H1 (cell line): Measurements from ENCODE around the gene NDUFS8. TPM values are rescaled to one million over a fixed set of nuclear protein-coding genes. Genes with fewer than 3 reads are reported as not detected.

ENCODE experiments used
- CTCF ChIA-PET: fragments of 300-600 bp; sonication (Branson Sonifier 250); formaldehyde crosslinking; loops from one replicate; lab custom pipeline; 2021; ENCODE audit not compliant: partially characterized antibody; lab: Charles Lee
- POLR2A ChIA-PET: fragments of 300-600 bp; sonication (Branson Sonifier 250); formaldehyde crosslinking; loops from one replicate; lab custom pipeline; 2021; ENCODE audit warnings: inconsistent platforms; ENCODE audit not compliant: partially characterized antibody; lab: Charles Lee
- DNase-seq, 2 experiments: peaks; one replicate each; pipeline versions ENCODE4 v3.0.0 to v3.0.0-alpha.2; 2010 to 2022; ENCODE audit warnings: low spot score in 2 of 2, low read depth in 1 of 2, mixed read lengths in 1 of 2
- FAIRE-seq: peaks from 2 replicates; lab custom pipeline; 2011; peaks lifted over from hg19 to GRCh38; lab: Jason Lieb, UNC
- H2AFZ ChIP-seq: 2 replicates; pipeline ENCODE4 v1.8.1; 2012; ENCODE audit warnings: low read length, inconsistent platforms
- H2AK5ac ChIP-seq: 2 replicates; pipeline ENCODE4 v1.6.1; 2013; ENCODE audit warnings: low read depth, low read length
- H2BK120ac ChIP-seq: replicated peaks from 2 replicates; pipeline ENCODE3; 2013; ENCODE audit warnings: low read depth, low read length, inconsistent platforms
- H2BK12ac ChIP-seq: 2 replicates; pipeline ENCODE4 v1.6.1; 2013; ENCODE audit warnings: low read depth, low read length
- H2BK15ac ChIP-seq: 2 replicates; pipeline ENCODE4 v1.6.1; 2013; ENCODE audit warnings: low read length
- H2BK20ac ChIP-seq: 2 replicates; pipeline ENCODE4 v1.6.1; 2013; ENCODE audit warnings: low read length
- H2BK5ac ChIP-seq: 2 replicates; pipeline ENCODE4 v1.6.1; 2013; ENCODE audit warnings: low read depth, low read length
- H3K14ac ChIP-seq: 2 replicates; pipeline ENCODE4 v1.6.1; 2013; ENCODE audit warnings: inconsistent platforms; ENCODE audit not compliant: insufficient read length
- H3K18ac ChIP-seq: 2 replicates; pipeline ENCODE4 v1.6.1; 2013; ENCODE audit warnings: low read length; ENCODE audit errors: extremely low read depth
- H3K23ac ChIP-seq: 2 replicates; pipeline ENCODE4 v1.6.1; 2013; ENCODE audit warnings: inconsistent platforms; ENCODE audit not compliant: insufficient read length
- H3K23me2 ChIP-seq: 2 replicates; pipeline ENCODE4 v1.6.1; 2013; ENCODE audit warnings: low read depth, low read length
- H3K27ac ChIP-seq: 2 replicates; pipeline ENCODE4 v1.6.1; 2011; ENCODE audit warnings: low read depth, low read length, inconsistent platforms
- H3K27me3 ChIP-seq, 4 experiments: replicated peaks in 1 of 4; 1 replicate in 1 of 4; 2 replicates in 3 of 4; pipeline versions ENCODE4 v1.6.1 to v1.8.1; 2011 to 2013; ENCODE audit warnings: low read length in 3 of 4, mild to moderate bottlenecking in 3 of 4, inconsistent platforms in 2 of 4, mixed read lengths in 2 of 4, moderate library complexity in 1 of 4; ENCODE audit not compliant: control insufficient read depth in 3 of 4, insufficient read depth in 3 of 4; ENCODE audit errors: extremely low read depth in 1 of 4
- H3K36me3 ChIP-seq, 4 experiments: 2 replicates each; pipeline versions ENCODE4 v1.6.1 to v1.8.1; 2011 to 2013; ENCODE audit warnings: mild to moderate bottlenecking in 4 of 4, low read length in 3 of 4, moderate library complexity in 2 of 4, control low read depth in 1 of 4, inconsistent platforms in 1 of 4; ENCODE audit not compliant: insufficient read depth in 4 of 4, control insufficient read depth in 2 of 4
- H3K4ac ChIP-seq: replicated peaks from 2 replicates; pipeline ENCODE3; 2013; ENCODE audit warnings: low read length, low read depth, mixed read lengths, inconsistent platforms; ENCODE audit not compliant: insufficient read length
- H3K4me1 ChIP-seq, 4 experiments: replicated peaks in 1 of 4; 1 replicate in 1 of 4; 2 replicates in 3 of 4; pipeline versions ENCODE4 v1.6.1 to v1.8.1; 2011 to 2013; ENCODE audit warnings: low read length in 3 of 4, inconsistent platforms in 2 of 4, mixed read lengths in 1 of 4; ENCODE audit not compliant: insufficient read depth in 4 of 4, control insufficient read depth in 3 of 4
- H3K4me2 ChIP-seq, 2 experiments: 2 replicates each; pipeline versions ENCODE4 v1.6.1 to v1.8.1; 2011 to 2013; ENCODE audit warnings: low read depth in 2 of 2, low read length in 2 of 2, control low read depth in 1 of 2, inconsistent platforms in 1 of 2, mild to moderate bottlenecking in 1 of 2; ENCODE audit not compliant: insufficient read depth in 1 of 2
- H3K4me3 ChIP-seq, 4 experiments: fragments of 200-600, 300-600 bp in 1 of 4; sonication (generic), shearing (Covaris generic), sonication (Bioruptor Twin) in 1 of 4; 2 replicates each; pipeline versions ENCODE4 v1.5.1 to v1.8.1; 2011 to 2016; ENCODE audit warnings: low read length in 4 of 4, low read depth in 3 of 4, control low read depth in 2 of 4, inconsistent platforms in 2 of 4, mild to moderate bottlenecking in 2 of 4, mixed read lengths in 1 of 4, moderate library complexity in 1 of 4; ENCODE audit not compliant: insufficient read depth in 2 of 4; ENCODE audit errors: extremely low read depth in 1 of 4
- H3K56ac ChIP-seq: replicated peaks from 2 replicates; pipeline ENCODE3; 2013; ENCODE audit warnings: low read depth, mild to moderate bottlenecking, mixed read lengths, low read length, inconsistent platforms; ENCODE audit not compliant: insufficient read length
- H3K79me1 ChIP-seq: 2 replicates; pipeline ENCODE4 v1.6.1; 2013; ENCODE audit warnings: low read depth, low read length, control low read depth
- H3K79me2 ChIP-seq, 2 experiments: 2 replicates each; pipeline versions ENCODE4 v1.6.1 to v1.8.1; 2012 to 2013; ENCODE audit warnings: low read length in 2 of 2, mild to moderate bottlenecking in 2 of 2, inconsistent platforms in 1 of 2; ENCODE audit not compliant: insufficient read depth in 2 of 2, control insufficient read depth in 1 of 2
- H3K9ac ChIP-seq, 4 experiments: replicated peaks in 1 of 4; 1 replicate in 1 of 4; 2 replicates in 3 of 4; pipeline versions ENCODE4 v1.6.1 to v1.8.1; 2011 to 2013; ENCODE audit warnings: low read depth in 3 of 4, low read length in 3 of 4, control low read depth in 2 of 4, mild to moderate bottlenecking in 2 of 4, moderate library complexity in 2 of 4, inconsistent platforms in 1 of 4; ENCODE audit errors: extremely low read depth in 1 of 4
- H3K9me3 ChIP-seq, 2 experiments: 2 replicates each; pipeline versions ENCODE4 v1.6.1 to v1.8.1; 2012 to 2013; ENCODE audit warnings: mild to moderate bottlenecking in 2 of 2, moderate library complexity in 2 of 2, control low read depth in 1 of 2, inconsistent platforms in 1 of 2, low read depth in 1 of 2, low read length in 1 of 2, mixed read lengths in 1 of 2; ENCODE audit not compliant: insufficient read depth in 2 of 2
- H4K20me1 ChIP-seq, 2 experiments: replicated peaks in 1 of 2; 2 replicates each; pipeline versions ENCODE3 to v1.8.1; 2011 to 2013; ENCODE audit warnings: inconsistent platforms in 2 of 2, low read length in 2 of 2, mild to moderate bottlenecking in 1 of 2; ENCODE audit not compliant: insufficient read depth in 2 of 2, control insufficient read depth in 1 of 2
- H4K5ac ChIP-seq: 2 replicates; pipeline ENCODE4 v1.6.1; 2013; ENCODE audit warnings: low read length, low read depth, mixed read lengths, inconsistent platforms; ENCODE audit not compliant: insufficient read length
- H4K8ac ChIP-seq: 2 replicates; pipeline ENCODE4 v1.8.0; 2013; ENCODE audit warnings: mild to moderate bottlenecking, moderate library complexity, low read length, inconsistent platforms; ENCODE audit not compliant: insufficient read depth; ENCODE audit errors: extremely low read depth
- H4K91ac ChIP-seq: replicated peaks from 2 replicates; pipeline ENCODE3; 2013; ENCODE audit warnings: low read length, mixed read lengths, inconsistent platforms; ENCODE audit not compliant: insufficient read length
- GABPA ChIP-seq: IDR thresholded peaks from 2 replicates; pipeline ENCODE4 v1.6.1; 2011; ENCODE audit warnings: mild to moderate bottlenecking, low read length, moderate library complexity, borderline replicate concordance; ENCODE audit not compliant: insufficient read depth
- POU5F1 ChIP-seq: IDR thresholded peaks from 2 replicates; pipeline ENCODE4 v1.6.1; 2011; ENCODE audit warnings: low read depth, mild to moderate bottlenecking, low read length, moderate library complexity
- WGBS, 2 experiments: shearing (Covaris generic) in 1 of 2; methylation state at CpG; one replicate each; pipeline versions ENCODE4 v1.1.6 to v1.1.7; 2013 to 2015; ENCODE audit warnings: low lambda C conversion rate in 2 of 2, mixed read lengths in 2 of 2, inconsistent platforms in 1 of 2, low coverage in 1 of 2, missing lambda C conversion rate in 1 of 2; ENCODE audit not compliant: insufficient replicate concordance in 2 of 2, insufficient coverage in 1 of 2, insufficient read length in 1 of 2; ENCODE audit errors: extremely low coverage in 1 of 2, missing lambda C conversion rate in 1 of 2; 5-methylcytosine and 5-hydroxymethylcytosine counted together
- polyA plus RNA-seq, 7 experiments: library from polyadenylated mRNA; depleted of rRNA in 3 of 7; stranded (reverse) in 5 of 7; unstranded in 2 of 7; fragments of >200 nt in 5 of 7; fragments of 200-250 nt in 2 of 7; gene quantifications; 1 replicate in 5 of 7; 2 replicates in 1 of 7; 4 replicates in 1 of 7; pipeline versions ENCODE4 v1.2.1 to v1.2.3, GENCODE V29; 2011 to 2013; ENCODE audit warnings: missing spikeins in 2 of 7, mixed read lengths in 2 of 7
- total RNA-seq: library from RNA; stranded (reverse); fragmentation: NEBNext Ultra II Directional; extraction: Animal tissue kit (Norgen Biotek cat#: 25700); gene quantifications from 2 replicates; pipeline ENCODE4 v1.2.1, GENCODE V29; 2021
- TF ChIP-seq, protein P1 (sequence below): IDR thresholded peaks from 2 replicates; pipeline ENCODE4 v1.6.1; 2012; ENCODE audit warnings: low read length, inconsistent platforms

NDUFS8 gene
- total and polyA plus RNA-seq, 2 of the 8 experiments (the other 6 are each of a cell fraction or from before 2014, with no cell fraction given): 182 to 291 TPM

DNA sequence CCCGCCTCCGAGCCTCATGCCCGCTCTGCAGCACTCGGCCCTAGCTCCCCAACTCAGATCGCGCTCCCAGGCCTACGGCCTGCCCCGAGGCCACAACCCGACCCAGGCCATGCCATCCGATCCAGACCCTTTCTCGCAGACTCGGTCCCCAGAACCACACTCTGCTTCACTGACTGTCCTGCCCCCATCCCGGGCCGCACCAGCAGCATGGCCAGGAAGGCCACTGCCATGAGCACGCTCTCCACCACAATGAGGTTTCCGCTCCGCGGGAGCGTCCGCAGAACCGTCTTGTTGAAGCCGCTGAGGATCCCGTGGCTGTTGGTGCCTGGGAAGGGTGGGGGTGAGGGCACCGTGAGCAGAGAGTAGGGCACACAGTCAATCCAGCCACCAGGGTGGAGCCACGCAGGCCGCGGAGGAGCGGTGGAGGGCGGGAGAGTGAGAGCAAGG is 33.0 kb upstream of the NDUFS8 start:
- no peaks in the 10 kb centered on the region for H3K9me3 ChIP-seq
- no peak overlapping the region for H2BK120ac ChIP-seq
- peaks cover 2% of the 10 kb centered on the region; the same call in 1 of the 2 replicates for H3K23me2 ChIP-seq
- H4K20me1 ChIP-seq: no peaks in the 10 kb centered on the region
- WGBS, 2 experiments: 89% methylated on average over 28 of the region's 29 CpGs; no CpG with 5 or more reads in 1 of the 2 experiments
- H4K8ac ChIP-seq: peak overlapping the region; percentile 7; the same call in 1 of the 2 replicates
- peak overlapping the region; percentile 61; the same call in 1 of the 2 replicates for H2AFZ ChIP-seq
- H4K5ac ChIP-seq: no peak overlapping the region
- no peaks in the 10 kb centered on the region for H3K36me3 ChIP-seq
- peak overlapping the region; percentile 60; the same call in 1 of the 2 replicates for H2BK12ac ChIP-seq
- H4K91ac ChIP-seq: peak overlapping the region; percentile 15
- no peaks in the 10 kb centered on the region for H3K79me2 ChIP-seq
- CTCF ChIA-PET: interaction anchor here (1.0 to 3.9 kb wide), 4 partner anchors 12 to 29 kb away, joined by 3 to 20 read pairs (median 4); partner anchors contain the start of gene ALDH3B1
- H3K56ac ChIP-seq: no peak overlapping the region
- H3K14ac ChIP-seq: no peak overlapping the region
- peak overlapping the region; percentile 60; the same call in 1 of the 2 replicates for H3K18ac ChIP-seq
- H3K79me1 ChIP-seq: no peaks in the 10 kb centered on the region
- H2AK5ac ChIP-seq: no peak overlapping the region
- TF ChIP-seq, protein P1, sequence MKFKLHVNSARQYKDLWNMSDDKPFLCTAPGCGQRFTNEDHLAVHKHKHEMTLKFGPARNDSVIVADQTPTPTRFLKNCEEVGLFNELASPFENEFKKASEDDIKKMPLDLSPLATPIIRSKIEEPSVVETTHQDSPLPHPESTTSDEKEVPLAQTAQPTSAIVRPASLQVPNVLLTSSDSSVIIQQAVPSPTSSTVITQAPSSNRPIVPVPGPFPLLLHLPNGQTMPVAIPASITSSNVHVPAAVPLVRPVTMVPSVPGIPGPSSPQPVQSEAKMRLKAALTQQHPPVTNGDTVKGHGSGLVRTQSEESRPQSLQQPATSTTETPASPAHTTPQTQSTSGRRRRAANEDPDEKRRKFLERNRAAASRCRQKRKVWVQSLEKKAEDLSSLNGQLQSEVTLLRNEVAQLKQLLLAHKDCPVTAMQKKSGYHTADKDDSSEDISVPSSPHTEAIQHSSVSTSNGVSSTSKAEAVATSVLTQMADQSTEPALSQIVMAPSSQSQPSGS: no peak
- 0 out of 2 replicates have a peak, but pooled peaks have one; percentile 5 for TF ChIP-seq GABPA
- TF ChIP-seq POU5F1: no peak
- TF ChIP-seq, all 59 proteins: peak for 1
- no peak for FAIRE-seq
- POLR2A ChIA-PET: interaction anchor here (1.2 to 1.3 kb wide), 3 partner anchors 12 to 22 kb away, joined by 3 to 4 read pairs (median 4); partner anchors contain the start of gene ALDH3B1
- H3K27ac ChIP-seq: no peak overlapping the region
- H3K27me3 ChIP-seq: 0 out of 7 replicates have a peak, but pooled peaks cover 0 to 2% (median 0%) of the 10 kb centered on the region in 4 experiments
- H3K9ac ChIP-seq: no peak overlapping the region
- H3K23ac ChIP-seq: no peak overlapping the region
- H3K4me2 ChIP-seq: peak overlapping the region; percentile 76 to 85; a peak in 2 of 4 replicates
- 0 out of 8 replicates have a peak overlapping the region, but pooled peaks of 1 of the 4 experiments have one; percentile 65 for H3K4me3 ChIP-seq
- H2BK20ac ChIP-seq: no peak overlapping the region
- H3K4ac ChIP-seq: peak overlapping the region; percentile 25
- DNase-seq: no peak
- no peak overlapping the region for H2BK15ac ChIP-seq
- 0 out of 2 replicates have a peak overlapping the region, but pooled peaks have one; percentile 76 for H2BK5ac ChIP-seq
- peaks cover 0 to 9% (median 8%) of the 10 kb centered on the region in 4 experiments; a peak in 5 of 7 replicates for H3K4me1 ChIP-seq
